GM12801 (cell line): ENCODE measurements around the gene UBL5.

Experiments used
- CTCF ChIP-seq: IDR thresholded peaks from one replicate; pipeline ENCODE4 v1.5.1; 2011; ENCODE audit warnings: control low read depth; ENCODE audit not compliant: insufficient read length; ENCODE audit errors: extremely low read depth

The UBL5 gene

DNA sequence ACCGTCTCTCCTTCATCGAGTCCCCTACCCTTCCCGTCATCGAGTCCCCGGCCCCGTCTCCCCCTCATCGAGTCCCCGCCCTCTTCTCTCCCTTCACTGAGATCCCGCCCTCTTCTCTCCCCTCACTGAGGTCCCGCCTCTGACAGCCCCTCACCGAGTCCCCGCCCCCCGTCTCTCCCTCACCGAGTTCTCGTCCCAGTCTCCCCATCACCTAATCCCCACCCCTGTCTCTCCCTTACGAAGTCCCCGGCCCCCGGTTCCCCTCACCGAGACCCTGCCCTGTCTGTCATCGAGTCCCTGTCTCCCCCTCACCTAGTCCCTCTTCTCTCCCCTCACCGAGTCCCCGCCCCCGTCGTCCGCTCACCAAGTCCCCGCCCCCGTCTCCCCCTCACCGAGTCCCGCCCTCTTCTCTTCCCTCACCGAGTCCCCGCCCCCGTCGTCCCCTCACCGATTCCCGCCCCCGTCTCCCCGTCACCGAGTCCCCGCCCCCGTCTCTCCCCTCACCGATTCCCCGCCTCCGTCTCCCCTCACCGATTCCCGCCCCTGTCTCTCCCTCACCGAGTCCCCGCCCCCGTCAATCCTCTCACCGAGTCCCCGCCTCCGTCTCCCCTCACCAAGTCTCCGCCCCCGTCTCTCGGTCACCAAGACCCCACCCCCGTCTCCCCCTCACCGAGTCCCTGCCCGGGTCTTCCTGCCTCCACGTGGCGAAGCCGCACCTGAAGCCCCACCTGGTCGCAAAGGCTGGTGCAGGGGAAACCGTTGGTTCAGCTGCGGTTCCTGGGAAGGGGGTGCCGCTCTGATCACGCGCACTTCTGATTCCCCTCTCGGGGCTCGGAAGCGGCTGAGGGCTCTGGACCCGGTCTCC is 35.3 kb upstream of the UBL5 start:
- TF ChIP-seq CTCF = no peak

- TF ChIP-seq CTCF = no peak
These were observed 34.6 kb upstream of the UBL5 start for GRCh38 chr19:9793071-9793591.

GRCh38 chr19:9796113-9796773 is 31.5 kb upstream of the UBL5 start:
- TF ChIP-seq CTCF = peak; percentile 21

DNA sequence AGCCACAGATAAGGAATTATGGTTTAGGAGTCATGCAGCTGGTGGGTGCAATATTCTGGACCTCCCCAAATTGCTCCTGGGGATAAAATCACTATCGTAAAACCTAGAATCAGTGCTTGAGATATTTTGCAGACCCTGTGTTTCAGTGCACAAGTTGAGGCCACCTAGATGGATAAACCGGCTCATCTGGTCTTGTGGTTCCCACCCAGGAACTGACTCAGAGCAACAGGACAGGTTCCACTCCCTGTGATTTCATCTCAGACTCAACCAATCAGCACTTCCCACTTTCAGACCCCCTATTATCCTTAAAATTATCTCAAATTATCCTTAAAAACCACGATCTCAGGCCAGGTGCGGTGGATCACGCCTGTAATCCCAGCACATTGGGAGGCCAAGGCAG is 29.8 kb upstream of the UBL5 start:
- no peak for TF ChIP-seq CTCF

GRCh38 chr19:9799162-9799561 is 28.6 kb upstream of the UBL5 start:
- TF ChIP-seq CTCF = no peak

- TF ChIP-seq CTCF = no peak
These were observed 25.7 kb upstream of the UBL5 start for GRCh38 chr19:9801976-9802375.

- no peak for TF ChIP-seq CTCF
These were observed 20.9 kb upstream of the UBL5 start for GRCh38 chr19:9806803-9807202.
